Ovary (tissue), 3 donors: ENCODE results near the gene DNAH3.

Experiments
- EP300 ChIP-seq: sonication (generic); formaldehyde crosslinking; IDR thresholded peaks from one replicate; pipeline ENCODE4 v1.6.1; 2017; ENCODE audit warnings: antibody characterized with exemption
- POLR2A ChIP-seq: fragments of 450-650 bp; IDR thresholded peaks from one replicate; pipeline ENCODE4 v1.6.1; 2017; ENCODE audit warnings: antibody characterized with exemption, mild to moderate bottlenecking, moderate library complexity
- TF ChIP-seq, protein P1 (sequence below), 3 donors: fragments of 450-650 bp in 2 of 3; fragments of 200-600 bp in 1 of 3; IDR thresholded peaks; one replicate each; pipeline versions ENCODE4 v1.5.1 to v1.8.0; 2016 to 2022; ENCODE audit warnings: antibody characterized with exemption in 3 of 3, mild to moderate bottlenecking in 1 of 3
- donor health status: DM: no; HTN: no; CAD: no.

DNA sequence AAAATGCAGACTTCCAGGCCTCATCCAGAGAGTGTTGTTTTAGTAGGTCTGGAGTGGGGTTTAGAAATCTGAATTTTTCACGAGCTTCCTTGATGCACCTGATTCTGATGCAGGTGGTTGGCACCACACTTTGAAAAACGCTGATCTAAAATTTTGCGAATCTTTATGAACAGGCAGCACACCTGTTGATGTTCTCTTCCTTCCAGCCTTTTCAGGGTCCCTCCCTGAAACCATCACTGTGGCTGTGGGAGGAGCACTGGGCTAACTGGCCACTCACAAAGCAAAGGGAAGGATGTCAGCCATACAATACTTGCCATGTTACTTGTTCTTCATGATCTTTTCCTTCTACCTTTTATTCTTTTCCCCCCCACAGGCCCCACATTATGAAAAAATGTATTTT, 22.0 kb upstream of the DNAH3 start:
- TF ChIP-seq, protein P1, sequence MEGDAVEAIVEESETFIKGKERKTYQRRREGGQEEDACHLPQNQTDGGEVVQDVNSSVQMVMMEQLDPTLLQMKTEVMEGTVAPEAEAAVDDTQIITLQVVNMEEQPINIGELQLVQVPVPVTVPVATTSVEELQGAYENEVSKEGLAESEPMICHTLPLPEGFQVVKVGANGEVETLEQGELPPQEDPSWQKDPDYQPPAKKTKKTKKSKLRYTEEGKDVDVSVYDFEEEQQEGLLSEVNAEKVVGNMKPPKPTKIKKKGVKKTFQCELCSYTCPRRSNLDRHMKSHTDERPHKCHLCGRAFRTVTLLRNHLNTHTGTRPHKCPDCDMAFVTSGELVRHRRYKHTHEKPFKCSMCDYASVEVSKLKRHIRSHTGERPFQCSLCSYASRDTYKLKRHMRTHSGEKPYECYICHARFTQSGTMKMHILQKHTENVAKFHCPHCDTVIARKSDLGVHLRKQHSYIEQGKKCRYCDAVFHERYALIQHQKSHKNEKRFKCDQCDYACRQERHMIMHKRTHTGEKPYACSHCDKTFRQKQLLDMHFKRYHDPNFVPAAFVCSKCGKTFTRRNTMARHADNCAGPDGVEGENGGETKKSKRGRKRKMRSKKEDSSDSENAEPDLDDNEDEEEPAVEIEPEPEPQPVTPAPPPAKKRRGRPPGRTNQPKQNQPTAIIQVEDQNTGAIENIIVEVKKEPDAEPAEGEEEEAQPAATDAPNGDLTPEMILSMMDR (IDR thresholded peaks at IDR 0.05), result no peak
- no peak for TF ChIP-seq EP300
- TF ChIP-seq POLR2A, result no peak
